GM13976 (cell line): ENCODE measurements around the gene ARFIP1.

ENCODE experiments used
- DNase-seq: peaks from one replicate; pipeline ENCODE4 v3.0.0; 2012; ENCODE audit warnings: low spot score
- CTCF ChIP-seq: IDR thresholded peaks from 2 replicates; pipeline ENCODE4 v1.5.1; 2012; ENCODE audit warnings: borderline replicate concordance, mild to moderate bottlenecking; ENCODE audit not compliant: insufficient read depth; ENCODE audit errors: extremely low read depth, missing control alignments, control extremely low read depth
- in situ Hi-C: fragments of 300-500 bp; cut with MboI; formaldehyde crosslinking; loops from one replicate; pipeline ENCODE4 v1.12.0; 2022; ENCODE audit warnings: low sequenced_read_pairs, mixed read lengths, inconsistent platforms; ENCODE audit not compliant: unreplicated experiment

Gene ARFIP1

GRCh38 chr4:152919826-152920225, 140.1 kb downstream of the ARFIP1 start:
- DNase-seq = no peak
- in situ Hi-C loops = no loop called here
- no peak for TF ChIP-seq CTCF

- no peak for TF ChIP-seq CTCF
- no peak for DNase-seq
- in situ Hi-C loops = no loop called here
Observed at GRCh38 chr4:152920768-152921167, 141.0 kb downstream of the ARFIP1 start.

- no peak for DNase-seq
- TF ChIP-seq CTCF = no peak
- in situ Hi-C loops = no loop called here
Observed at GRCh38 chr4:152921284-152921683, 141.5 kb downstream of the ARFIP1 start.

- in situ Hi-C loops = no loop called here
- no peak for TF ChIP-seq CTCF
- DNase-seq = no peak
Observed at GRCh38 chr4:152925851-152926250, 146.1 kb downstream of the ARFIP1 start.

GRCh38 chr4:152926959-152927358, 147.2 kb downstream of the ARFIP1 start:
- no peak for DNase-seq
- in situ Hi-C loops = no loop called here
- TF ChIP-seq CTCF = no peak

- in situ Hi-C loops = no loop called here
- no peak for TF ChIP-seq CTCF
- DNase-seq = no peak
Observed at GRCh38 chr4:152927737-152928136, 148.0 kb downstream of the ARFIP1 start.

- DNase-seq = no peak
- in situ Hi-C loops = no loop called here
- TF ChIP-seq CTCF = no peak
Observed at GRCh38 chr4:152928286-152928685, 148.5 kb downstream of the ARFIP1 start.
